ENCODE data around the gene ZNF764.

DNA sequence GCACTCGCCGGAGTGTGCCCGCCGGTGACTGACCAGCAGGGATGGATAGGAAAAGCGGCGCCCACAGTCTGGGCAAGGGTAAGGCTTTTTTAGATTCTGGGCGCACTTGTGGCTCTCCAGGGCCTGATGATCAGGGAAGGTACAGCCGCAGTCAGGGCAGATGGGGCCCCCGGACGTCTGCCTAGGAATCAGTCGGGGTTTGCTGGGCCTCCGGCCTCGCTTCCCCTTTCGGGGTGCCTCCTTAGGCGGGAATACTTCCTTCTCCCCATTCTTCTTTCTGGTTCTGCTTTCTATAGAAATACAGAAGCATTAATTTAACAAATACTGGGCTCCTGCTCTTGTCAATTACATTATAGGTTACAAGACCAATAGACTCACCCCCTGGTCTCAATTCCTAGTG, 47.0 kb upstream of the ZNF764 start:
- TF ChIP-seq ZNF274 (IDR thresholded peaks at IDR 0.05; ENCODE audit: low read depth, low read length) (no peak), YY1 (IDR thresholded peaks at IDR 0.05; ENCODE audit: insufficient read depth, insufficient read length) (no peak)
